Islet of Langerhans (tissue), 1 donor: ENCODE measurements around the gene MRPL23.

ENCODE experiments used
- FAIRE-seq: peaks from one replicate; lab custom pipeline; 2011; peaks lifted over from hg19 to GRCh38; lab: Jason Lieb, UNC

Gene MRPL23

DNA sequence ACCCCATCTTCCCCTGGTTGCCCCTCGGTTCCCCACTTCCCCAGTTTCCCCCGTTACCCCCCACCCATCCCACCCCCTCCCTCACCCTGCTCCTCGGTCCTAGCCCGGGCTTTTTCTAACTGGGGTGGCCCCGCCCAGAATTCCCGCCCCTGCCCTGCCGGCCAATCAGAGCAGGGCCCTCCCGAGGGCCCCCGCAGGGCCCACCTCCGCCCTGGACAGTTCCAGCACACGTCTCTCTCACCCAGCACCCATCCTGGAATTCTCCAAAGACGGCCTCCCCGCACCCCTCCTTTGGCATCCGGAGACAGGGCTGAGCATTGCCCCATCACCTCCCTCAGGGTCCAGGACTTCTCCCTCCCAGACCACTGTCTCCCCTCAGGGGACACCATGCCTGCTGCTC is 50.6 kb downstream of the MRPL23 start, which contains the start of gene H19:
H19 (minus strand) TSS at position 88 of the 400 bp plus-strand sequence.
- no peak for FAIRE-seq

DNA sequence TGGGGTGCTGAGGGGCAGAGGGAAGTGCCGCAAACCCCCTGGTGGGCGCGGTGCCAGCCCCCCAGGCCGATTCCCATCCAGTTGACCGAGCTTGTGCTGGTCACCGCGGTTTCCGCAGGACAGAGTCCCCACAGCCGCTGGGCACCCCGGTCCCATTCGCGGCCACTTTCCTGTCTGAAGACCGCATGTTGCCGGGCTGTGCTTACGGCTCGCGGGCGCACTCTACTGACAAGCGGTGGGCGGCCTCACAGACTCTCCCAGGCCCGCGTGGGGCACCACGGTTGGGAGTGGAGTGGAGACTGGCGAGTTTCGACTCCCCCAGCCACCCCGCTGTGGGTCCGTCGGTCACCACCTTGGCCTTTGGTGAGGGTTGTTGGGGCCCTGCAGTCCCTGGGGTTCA is 51.2 kb downstream of the MRPL23 start:
- no peak for FAIRE-seq

DNA sequence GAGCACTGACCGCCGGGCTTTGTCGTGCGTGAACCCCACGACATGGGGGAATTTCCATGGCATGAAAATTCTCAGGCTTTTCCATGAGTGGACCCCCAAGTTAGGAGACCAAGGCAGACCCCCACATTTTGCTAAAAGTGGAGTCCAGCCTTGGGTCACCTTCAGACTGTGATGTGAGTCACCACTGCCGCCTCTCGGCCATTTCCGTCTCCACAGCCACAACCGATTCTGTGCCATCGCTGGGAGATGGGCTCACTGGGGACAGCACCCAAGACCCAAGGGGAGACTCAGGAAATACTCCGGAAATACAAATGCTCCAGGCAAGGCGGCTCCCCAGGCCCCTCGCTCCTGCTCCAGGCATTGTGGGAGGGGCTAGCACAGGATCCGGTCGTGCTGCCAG is 51.7 kb downstream of the MRPL23 start:
- no peak for FAIRE-seq

DNA sequence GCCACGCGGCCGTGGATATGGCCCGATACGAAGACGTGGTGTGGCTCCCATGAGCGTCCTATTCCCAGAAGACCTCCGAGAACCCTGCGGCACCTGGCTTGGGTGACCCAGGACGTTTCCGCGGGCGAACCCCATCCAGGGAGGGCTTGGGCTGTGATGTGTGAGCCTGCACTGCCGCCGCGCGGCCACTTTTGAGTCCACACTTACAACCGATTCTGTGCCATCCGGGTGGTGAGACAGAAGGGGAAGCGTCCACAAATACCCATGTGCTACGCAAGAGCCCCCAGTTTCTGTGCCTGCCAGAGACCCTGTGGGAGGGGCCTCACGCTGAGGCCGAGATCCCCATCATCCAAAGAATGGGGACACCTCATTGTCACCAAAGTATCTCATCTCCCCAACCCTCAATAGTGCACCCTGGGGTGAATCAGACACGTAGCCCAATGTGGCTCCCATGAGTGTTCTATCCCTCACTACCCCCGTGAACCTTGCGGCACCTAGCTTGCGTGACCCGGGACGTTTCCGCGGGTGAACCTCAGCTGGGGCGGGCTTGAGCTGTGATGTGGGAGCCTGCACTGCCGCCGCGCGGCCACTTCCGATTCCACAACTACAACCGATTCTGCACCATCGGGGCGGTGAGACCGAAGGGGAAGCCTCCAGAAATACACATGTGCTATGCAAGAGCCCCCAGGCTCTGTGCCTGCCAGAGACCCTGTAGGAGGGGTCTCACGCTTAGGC is 55.1 kb downstream of the MRPL23 start:
- no peak for FAIRE-seq

DNA sequence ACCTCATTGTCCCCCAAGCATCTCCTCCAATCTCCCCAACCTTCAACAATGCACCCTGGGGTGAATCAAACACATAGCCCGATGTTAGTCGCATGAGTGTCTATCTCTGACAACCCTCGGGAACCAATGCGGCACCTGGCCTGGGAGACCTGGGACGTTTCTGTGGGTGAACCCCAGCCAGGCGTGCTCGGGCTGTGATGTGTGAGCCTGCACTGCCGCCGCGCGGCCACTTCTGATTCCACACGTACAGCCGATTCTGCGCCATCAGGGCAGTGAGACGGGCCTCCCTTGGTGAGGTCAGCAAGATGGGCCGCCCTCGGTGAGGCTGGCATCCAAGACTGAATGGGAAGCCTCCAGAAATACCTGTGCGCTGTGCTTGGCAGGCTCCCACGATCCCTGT is 55.7 kb downstream of the MRPL23 start:
- FAIRE-seq: no peak

DNA sequence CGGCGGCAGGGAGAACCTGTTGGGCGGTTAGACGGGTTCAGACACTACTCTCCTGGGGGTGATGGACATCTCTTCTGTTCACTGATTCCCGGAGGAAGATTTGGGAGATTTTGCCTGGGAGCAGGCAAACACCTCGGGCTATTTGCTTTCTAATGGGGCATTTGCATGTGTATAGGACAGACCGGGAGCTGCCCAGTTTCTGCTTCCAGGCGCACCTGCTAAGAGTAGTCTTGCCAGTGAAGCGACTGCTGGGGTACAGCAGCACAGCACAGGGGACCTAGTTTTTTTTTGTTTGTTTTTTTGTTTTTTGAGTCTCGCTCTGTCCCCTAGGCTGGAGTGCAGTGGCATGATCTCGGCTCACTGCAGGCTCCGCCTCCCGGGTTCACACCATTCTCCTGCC is 57.3 kb downstream of the MRPL23 start:
- FAIRE-seq: no peak
